Head of caudate nucleus (tissue), 42 donors: ENCODE measurements around the gene GOT2.
A peak's percentile ranks its signal among the peaks of the same experiment; 100 is the strongest.
"Not testable (repeated sequence)": the region's sequence is repeated elsewhere in the genome, so short reads cannot be mapped to it uniquely, and the experiment has no call there.

ENCODE experiments used
- DNase-seq, 42 donors: peaks; one replicate each; pipeline versions ENCODE4 v3.0.0 to v3.0.0-alpha.2; 2020 to 2021; ENCODE audit warnings: mixed read lengths in 7 of 42
- intact Hi-C: fragments of 100-400 bp; cut with DNase I; formaldehyde crosslinking; loops from one replicate; pipeline ENCODE4 v1.15.0; 2022

The GOT2 gene

DNA sequence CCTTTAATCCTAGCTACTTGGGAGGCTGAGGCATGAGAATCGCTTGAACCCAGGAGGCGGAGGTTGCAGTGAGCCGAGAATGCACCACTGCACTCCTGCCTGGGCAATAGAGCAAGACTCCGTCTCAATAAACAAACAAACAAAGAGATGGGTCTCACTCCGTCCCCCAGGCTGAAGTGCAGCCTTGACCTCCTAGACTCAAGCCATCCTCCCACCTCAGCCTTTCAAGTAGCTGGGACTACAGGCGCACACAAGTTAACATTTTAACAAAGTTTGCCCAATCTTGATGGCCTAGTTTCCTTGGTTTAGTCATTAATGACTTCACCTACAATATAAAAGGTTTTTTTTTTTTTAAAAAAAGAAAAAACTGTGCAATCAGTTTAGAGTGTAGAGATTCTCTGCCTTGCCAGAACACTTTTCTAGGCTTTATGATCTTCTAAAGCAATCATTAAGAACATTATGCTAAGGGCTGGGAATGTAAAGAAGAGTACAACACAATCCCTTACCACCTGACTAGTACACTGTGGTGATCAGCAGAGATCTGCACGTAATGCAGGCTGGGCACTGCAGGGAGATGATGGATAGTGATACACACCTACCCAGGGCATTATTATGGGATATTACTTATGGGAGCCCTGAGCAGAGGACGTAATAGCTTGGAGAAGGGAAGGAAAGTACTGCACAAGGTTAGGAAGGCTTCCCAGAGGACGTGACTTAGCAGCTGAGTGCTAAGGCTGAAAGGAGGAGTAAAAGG is 6.9 kb downstream of the GOT2 start:
- intact Hi-C loops, result no loop called here

DNA sequence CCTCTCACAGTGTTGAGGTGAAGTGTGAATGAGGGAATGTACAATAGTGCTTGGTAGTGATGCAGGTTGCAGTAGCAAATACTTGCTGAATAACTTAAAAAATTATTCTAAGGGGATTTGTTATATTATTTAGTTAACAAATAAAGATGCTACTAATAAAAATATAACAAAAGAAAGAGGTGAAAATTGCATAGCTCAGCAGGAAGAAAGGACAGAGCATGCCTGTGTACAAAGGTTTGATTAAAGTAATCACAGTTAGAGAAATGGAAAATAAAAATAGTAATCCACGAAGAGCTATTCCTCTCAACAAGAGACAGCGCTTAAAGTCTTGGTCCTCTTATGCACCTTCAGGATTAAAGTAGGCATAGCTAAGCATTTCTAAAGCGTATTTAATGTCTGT is 11.0 kb downstream of the GOT2 start:
- DNase-seq, result no peak
- intact Hi-C loops, result no loop called here

More for the DNA sequence above, 6.9 kb downstream of the GOT2 start:
- DNase-seq, result no peak

DNA sequence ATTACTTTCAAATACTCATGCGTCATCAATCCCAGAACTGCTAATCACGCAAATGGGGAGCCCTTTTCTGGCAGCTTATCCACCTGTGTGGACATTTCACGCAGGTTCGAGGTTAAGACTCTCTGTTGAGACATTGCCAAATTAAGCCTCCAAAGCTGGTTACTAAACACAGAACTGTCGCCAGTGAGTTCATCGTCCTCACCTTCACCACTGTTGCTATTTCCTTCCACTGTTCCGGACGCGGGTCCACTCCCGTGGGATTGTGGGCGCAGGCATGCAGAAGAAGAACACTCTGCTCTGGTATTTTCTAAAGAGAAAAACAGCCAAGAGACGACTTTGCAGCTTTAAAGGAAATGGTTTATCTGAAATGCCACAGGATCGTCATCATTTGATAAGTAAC is 16.1 kb downstream of the GOT2 start:
- intact Hi-C loops, result no loop called here

DNA sequence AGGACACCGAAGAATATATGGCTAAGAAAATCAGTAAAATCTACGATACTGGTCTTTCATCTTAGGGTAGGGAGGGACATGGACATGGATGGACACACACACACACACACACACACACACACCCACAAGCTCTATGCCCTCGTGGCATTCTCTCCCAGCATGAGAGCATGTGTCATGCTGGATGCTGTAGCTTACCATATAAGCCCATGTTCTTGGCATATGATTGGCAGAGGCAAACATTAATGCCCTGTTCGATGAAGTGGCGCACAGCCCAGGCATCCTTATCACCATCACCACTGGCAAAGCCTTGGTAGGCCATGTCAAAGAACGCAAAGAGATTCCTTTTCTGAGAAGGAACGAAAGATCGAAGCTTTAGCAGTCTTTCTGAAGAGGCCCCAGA is 17.6 kb downstream of the GOT2 start:
- intact Hi-C loops, result no loop called here
- no peak for DNase-seq

More for the DNA sequence above, 16.1 kb downstream of the GOT2 start:
- no peak for DNase-seq

DNA sequence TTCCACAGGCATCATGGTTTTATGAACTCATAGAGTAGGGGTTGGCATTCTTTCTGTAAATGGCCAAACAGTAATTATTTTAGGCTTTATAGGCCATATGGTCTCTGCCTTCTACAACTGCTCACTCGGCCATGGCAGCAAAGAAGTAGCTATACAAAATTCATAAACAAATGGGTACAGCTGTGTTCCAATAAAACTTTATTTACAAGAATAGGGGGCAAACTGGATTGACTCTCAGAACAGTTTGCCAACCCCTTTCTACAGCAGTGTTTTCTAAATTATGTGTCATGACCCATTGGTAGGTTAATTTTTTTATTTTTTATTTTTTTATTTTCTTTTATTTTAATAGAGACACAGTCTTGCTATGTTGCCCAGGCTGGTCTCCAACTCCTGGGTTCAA is 20.4 kb downstream of the GOT2 start:
- no peak for DNase-seq
- intact Hi-C loops, result no loop called here

DNA sequence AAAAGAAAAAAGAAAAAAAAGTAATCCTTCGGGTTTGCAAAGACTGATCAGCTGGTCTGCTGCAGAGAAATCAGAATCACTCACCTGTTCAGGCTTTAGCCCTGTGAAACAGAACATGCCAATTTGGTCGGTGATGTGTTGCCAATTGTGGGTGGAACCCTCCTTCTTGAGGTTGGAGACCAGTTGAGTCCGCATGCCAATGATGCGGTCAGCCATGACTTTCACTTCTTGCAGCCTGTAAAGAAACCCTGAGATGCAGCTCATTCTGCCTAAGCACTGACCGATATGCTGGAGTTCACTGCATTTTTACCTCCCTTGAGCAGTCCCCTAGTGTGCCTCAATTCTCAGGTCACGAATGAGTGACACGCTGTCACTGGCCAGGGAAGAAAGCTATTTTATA is 24.8 kb downstream of the GOT2 start:
- DNase-seq, result no peak
- intact Hi-C loops, result no loop called here

DNA sequence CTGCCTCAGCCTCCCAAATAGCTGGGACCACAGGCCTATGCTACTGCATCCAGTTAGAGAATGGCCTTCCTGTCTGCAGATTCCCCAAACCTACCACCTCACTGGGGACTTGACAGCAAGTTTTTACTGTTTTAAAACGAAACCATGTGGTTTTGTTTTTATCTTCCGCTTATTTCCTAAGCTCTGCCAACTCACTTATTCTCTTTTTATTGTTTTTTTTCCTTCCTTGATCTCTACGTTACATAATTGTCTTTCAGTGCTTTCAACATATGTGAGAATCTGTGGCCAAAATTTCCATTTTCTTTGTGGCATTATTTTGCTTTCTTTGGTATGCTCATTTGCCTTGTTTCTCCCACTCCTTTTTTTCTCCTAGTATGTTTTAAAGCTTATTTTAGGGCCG is 35.0 kb downstream of the GOT2 start:
- DNase-seq, result no peak
- intact Hi-C loops, result no loop called here

DNA sequence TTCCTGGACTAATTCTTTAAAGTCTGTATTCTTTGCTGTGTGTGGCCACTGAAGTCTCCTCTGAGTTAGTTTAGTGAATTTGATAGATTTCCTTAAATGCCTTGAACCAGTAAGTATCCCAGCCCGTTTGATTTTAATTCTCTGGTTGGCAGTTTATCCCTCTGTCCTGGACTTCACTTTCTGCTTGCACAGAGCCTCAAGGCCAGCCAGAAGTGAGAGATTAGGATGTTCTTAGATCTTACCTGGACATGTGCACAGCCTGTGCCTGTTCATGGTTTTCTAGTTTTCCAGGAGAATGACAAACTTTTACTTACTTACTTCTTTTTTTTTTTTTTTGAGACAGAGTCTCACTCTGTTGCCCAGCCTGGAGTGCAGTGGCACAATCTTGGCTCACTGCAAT is 38.7 kb downstream of the GOT2 start:
- intact Hi-C loops, result no loop called here
- DNase-seq, result no peak

DNA sequence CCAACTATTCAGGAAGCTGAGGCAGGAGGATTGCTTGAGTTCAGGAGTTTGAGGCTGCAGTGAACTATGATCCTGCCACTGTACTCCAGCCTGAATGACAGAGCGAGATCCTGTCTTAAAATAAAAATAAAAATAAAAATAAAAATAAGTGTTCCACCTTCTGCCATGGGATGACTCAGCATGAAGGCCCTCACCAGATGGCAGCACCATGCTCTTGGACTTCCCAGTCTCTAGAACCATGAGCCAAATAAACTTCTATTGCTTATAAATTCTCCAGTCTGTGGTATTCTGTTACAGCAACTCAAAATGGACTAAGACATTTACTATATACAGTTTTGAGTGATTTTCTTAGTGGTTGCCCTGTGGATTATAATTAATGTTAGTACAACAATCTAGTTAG is 41.7 kb downstream of the GOT2 start:
- intact Hi-C loops, result no loop called here
- no peak for DNase-seq

DNA sequence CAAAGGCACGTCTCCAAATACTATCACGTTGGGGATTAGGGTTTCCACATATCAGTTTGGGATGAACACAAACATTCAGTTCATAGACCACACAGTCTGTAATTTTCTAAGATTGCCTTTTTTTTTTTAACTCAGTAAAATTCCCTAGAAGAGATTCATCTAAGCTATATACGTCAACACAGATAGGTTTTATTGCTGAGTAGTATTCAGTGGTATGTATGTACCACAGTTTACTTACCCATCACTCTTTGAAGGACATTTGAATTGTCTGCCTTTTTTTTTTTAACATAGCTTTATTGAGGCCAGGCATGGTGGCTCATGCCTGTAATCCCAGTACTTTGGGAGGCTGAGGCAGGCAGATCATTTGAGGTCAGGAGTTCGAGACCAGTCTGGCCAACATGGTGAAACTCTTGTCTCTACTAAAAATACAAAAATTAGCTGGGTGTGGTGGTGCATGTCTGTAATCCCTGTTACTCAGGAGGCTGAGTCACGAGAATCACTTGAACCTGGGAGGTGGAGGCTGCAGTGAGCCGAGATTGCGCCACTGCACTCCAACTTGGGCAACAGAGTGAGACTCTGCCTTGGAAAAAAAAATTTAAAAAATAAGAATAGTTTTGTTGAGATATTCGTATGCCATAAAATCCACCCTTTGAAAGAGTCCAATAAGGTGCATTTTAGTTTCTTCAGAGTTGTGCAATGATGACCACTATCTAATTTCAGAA is 47.0 kb downstream of the GOT2 start:
- DNase-seq, intact Hi-C loops: not testable (repeated sequence)

DNA sequence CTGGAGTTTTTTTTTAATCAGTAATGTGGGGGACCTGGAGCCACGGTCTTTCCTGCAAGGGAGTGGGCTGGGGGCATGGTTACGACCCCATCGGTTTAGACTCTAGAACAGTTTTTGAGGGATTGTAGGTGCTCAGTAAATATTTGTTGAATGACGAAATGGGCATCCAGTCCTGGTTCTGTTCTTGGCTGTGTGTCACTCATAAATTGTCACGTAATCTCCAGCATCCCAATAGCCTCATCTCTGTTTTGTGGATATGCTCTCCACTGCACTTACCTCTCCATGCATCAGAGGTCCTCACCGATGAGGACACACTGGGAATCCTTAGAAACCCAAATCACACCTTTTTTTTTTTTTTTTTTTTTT is 49.0 kb downstream of the GOT2 start:
- intact Hi-C loops, result no loop called here
- DNase-seq, result no peak

DNA sequence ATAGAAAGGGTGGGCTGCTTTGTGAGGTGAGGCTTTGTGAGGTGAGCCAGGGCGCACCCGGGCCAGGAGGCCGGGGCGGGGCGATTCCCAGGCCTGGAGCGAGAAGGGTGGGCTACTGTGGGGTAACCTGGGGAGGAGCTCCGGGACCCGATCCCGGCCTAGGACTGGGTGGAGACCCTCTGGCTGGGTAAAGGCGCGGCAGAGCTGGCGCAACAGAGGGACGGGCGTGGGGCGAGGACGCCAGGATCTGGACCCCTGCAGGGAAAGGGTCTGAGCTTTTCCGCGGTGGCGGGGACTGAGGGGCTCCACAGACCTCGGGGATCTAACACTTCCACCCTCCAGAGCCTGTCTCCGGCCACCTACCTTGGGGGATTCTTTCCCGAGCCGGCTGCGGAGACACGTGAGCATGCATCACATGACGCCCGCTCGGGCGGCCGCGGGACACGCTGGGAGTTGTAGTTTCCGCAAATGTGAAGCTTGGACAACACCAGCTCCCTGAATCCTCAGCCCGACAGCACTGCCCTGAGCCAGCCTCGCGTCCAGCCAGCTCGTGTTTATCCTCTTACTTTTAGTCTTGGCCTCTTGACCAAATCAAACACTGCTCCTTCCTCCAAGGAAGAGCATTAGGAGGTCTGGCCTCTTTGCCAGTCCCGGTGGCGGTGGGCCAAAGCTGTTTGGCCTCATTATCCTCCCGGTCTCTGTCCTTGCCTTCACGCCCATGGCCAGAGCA is 49.6 kb downstream of the GOT2 start, which contains the start of gene SLC38A7:
TSS of gene SLC38A7 (minus strand) at position 417 of the 730 bp plus-strand sequence. CDS start 4,644 bp downstream, outside the sequence.
- intact Hi-C loops, result loop anchor here (5.0 kb wide), 1 partner anchor 73 kb away; no protein-coding TSS in a partner anchor
- peak; percentile 88 to 97 (median 93) for DNase-seq

DNA sequence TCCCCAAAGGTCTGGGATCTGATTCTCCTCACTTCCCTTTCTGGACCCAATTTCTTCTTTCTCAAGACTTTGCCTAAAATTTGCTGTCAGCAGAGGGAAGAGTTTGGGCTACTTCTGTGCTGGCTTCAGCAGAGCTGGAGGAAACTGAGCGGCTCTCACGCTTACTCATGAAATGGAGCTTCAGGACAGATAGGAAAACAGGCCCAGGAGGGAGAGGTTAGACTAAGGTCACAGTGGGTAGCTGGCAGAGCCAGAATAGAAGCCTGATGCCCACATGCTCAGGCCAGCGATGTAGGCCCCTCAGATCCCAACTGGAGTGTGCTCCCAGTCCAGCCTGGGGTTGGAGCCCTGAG is 50.1 kb downstream of the GOT2 start:
- intact Hi-C loops, result loop anchor here (5.0 kb wide), 1 partner anchor 73 kb away; no protein-coding TSS in a partner anchor
- peak in 1 of 42 donors; percentile 9 for DNase-seq

DNA sequence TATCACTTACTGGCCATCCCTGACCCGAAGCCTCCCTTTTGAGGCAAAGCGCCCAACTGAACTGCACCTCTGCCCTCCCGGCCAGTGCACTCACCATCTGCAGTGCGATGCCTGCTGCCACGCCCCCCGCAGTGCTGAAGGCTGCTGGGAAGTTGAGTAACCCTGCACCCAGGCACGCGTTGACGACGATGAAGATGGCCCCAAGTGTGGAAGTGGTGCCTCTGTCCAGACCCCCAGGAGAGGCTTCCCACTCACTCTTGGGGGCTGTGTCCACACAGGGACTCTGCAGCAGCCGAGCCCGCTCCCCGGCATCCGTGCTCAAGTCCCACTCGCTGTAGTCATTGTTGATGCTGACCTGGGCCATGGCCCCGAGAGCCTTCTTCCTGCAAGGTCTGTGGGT is 54.4 kb downstream of the GOT2 start:
- intact Hi-C loops, result loop anchor here (5.0 kb wide), 1 partner anchor 78 kb away; no protein-coding TSS in a partner anchor
- DNase-seq, result no peak

DNA sequence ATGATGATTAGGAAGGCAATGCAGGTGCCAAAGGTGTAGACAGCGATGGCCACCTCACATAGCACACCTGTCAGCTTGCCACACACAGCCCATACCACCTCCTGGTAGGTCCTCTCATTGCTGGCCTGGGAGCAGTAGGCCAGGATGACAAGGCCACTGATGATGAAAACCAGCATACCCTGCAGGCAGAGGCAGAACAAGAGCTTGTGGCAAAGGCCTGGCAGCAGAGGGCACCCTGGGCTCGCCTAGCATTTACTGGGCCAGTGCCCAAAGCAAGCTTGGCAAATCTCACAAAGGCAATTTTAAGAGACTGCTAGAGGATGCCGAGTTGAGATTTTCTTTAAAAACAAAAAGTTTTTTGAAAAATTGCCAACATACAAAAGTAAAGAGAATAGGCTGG is 55.4 kb downstream of the GOT2 start:
- intact Hi-C loops, result no loop called here
- DNase-seq, result peak in 39 of 42 donors; percentile 14 to 79 (median 58)

DNA sequence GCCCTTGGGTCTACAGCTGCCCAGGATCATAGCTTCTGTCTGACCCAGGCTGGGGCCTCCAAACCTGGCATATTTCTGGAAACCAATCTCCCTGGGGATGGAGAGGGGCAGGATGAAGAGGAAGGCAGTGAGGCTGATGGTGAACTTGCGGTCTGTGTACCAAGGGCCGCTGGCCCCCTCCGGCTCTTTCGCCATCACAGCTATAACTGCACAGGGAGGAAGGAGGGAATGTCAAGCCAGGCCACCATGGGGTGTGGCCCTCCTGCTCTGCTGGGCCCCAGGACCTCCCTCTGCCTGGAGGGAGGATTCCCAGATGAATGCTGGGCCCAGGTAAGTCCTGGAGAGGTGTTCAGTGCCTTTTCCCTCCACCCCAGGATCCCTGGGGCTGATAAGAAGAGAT is 55.8 kb downstream of the GOT2 start:
- DNase-seq, result no peak
- intact Hi-C loops, result no loop called here

DNA sequence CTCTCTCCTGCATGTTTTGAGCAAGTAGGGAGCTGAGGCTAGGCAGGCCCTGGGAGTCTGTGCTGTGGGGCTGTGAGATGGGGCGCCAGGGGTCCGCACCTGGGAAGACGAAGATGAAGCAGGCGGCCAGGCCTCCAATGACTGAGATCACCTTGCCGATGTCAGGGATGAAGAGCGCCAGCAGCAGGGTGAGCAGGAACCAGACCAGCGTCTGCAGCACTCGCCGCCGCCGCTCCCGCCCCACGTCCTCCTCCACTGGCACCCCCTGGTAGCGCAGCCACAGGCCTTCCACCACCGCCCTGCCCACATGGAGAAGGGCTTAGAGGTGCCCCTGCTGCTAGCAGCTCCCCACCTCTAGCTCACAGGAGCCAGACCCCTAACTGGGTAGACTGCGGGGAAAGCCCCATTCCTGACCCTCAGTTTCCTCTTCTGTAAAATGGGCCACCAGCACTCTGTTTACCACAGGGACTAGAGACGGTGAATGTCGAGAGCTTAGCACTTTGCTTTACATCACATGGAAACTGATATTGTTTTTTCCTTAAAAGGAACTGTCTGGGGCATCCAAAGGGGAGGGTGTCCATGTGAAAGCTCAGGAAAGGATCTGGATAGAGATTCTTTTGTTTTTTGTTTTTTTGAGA is 63.1 kb downstream of the GOT2 start:
- no peak for DNase-seq
- intact Hi-C loops, result no loop called here

DNA sequence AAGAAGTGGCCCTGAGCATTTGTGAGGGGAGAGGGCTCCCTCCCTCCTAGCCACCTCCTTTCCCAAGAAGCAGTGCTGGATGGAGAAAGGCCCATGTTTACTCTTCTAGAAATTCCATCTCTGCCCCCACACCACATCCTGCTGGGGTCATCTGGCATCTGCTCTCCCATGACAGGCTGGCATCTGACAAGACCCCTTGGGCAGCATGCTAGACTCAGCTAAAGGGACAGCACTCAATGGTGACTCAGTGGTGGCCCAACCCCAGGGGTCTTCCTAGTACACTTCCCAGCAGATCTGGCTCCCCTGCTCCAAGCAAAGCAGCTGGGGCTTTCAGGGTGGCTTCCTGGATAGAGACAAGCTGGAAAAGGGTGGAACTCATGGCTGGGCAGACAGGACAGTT is 63.9 kb downstream of the GOT2 start:
- DNase-seq, result no peak
- intact Hi-C loops, result no loop called here

DNA sequence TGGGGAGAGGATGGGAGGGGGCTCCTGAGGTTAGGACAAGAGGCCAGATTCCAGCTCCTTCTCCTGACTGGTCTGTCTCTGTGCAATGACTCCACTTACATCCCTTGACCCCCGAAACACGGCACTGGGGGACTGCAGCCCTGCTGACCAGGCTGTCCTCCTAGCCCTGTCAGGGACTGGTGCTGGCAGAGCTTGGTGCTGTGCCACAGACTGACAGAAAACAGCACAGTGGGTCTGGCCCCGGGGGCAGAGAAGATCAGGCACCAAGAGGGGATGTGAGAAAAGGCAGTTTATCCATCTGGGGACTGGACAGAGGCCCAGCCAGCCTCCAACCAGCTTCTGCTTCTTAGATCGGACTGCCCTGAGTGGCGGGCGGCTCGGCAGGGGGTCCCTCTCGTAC is 68.9 kb downstream of the GOT2 start:
- intact Hi-C loops, result loop anchor here (10.0 kb wide), 1 partner anchor 150 kb away; the partner anchor contains the start of gene SETD6

More for the DNA sequence above, 68.9 kb downstream of the GOT2 start:
- DNase-seq, result no peak
